Natural killer cell (primary cell): Measurements from ENCODE around the gene MMP20. TPM values are rescaled to one million over a fixed set of nuclear protein-coding genes. Genes with fewer than 3 reads are reported as not detected.

Experiments used
- ATAC-seq, 3 donors: fragments of 150-1000 bp in 2 of 3; fragments of 200-7000 bp in 1 of 3; cut with Tn5 transposase; 1 replicate in 1 of 3; 2 replicates in 2 of 3; pipeline ENCODE4 v1.10.0; 2021; ENCODE audit warnings: mild to moderate bottlenecking in 2 of 3, moderate library complexity in 2 of 3
- DNase-seq, 2 donors: peaks; one replicate each; pipeline versions ENCODE4 v3.0.0 to v3.0.0-alpha.2; 2013 to 2021; ENCODE audit warnings: mixed read lengths in 1 of 2
- H3K27ac ChIP-seq: one replicate; pipeline ENCODE4 v1.5.1; 2013; ENCODE audit warnings: mild to moderate bottlenecking, low read length
- H3K27me3 ChIP-seq: one replicate; pipeline ENCODE4 v1.6.1; 2013; ENCODE audit warnings: low read length; ENCODE audit not compliant: control insufficient read depth, insufficient read depth
- H3K36me3 ChIP-seq: one replicate; pipeline ENCODE4 v1.6.1; 2013; ENCODE audit warnings: low read length; ENCODE audit not compliant: control insufficient read depth, insufficient read depth
- H3K4me1 ChIP-seq: one replicate; pipeline ENCODE4 v1.6.1; 2013; ENCODE audit warnings: low read length; ENCODE audit not compliant: control insufficient read depth, insufficient read depth
- H3K4me3 ChIP-seq: one replicate; pipeline ENCODE4 v1.5.1; 2013; ENCODE audit warnings: low read length
- H3K9me3 ChIP-seq: one replicate; pipeline ENCODE4 v1.6.1; 2013; ENCODE audit warnings: low read length; ENCODE audit not compliant: control insufficient read depth, insufficient read depth
- H3K27ac Mint-ChIP-seq, 2 donors: one replicate each; pipeline ENCODE4 v1.8.0; 2022; ENCODE audit warnings: mild to moderate bottlenecking in 2 of 2, mixed read lengths in 2 of 2, moderate library complexity in 1 of 2
- H3K27me3 Mint-ChIP-seq, 2 donors: one replicate each; pipeline ENCODE4 v1.8.0; 2022; ENCODE audit warnings: low read depth in 2 of 2, mixed read lengths in 2 of 2
- H3K36me3 Mint-ChIP-seq: one replicate; pipeline ENCODE4 v1.8.0; 2022; ENCODE audit warnings: mixed read lengths
- H3K4me1 Mint-ChIP-seq, 2 donors: one replicate each; pipeline ENCODE4 v1.8.0; 2022; ENCODE audit warnings: mixed read lengths in 2 of 2
- H3K4me3 Mint-ChIP-seq: one replicate; pipeline ENCODE4 v1.8.0; 2022; ENCODE audit warnings: mild to moderate bottlenecking, moderate library complexity, mixed read lengths
- H3K9me3 Mint-ChIP-seq, 2 donors: one replicate each; pipeline ENCODE4 v1.8.0; 2022; ENCODE audit warnings: mixed read lengths in 2 of 2
- CTCF ChIP-seq: fragments of 200-600 bp; IDR thresholded peaks from one replicate; pipeline ENCODE4 v1.8.0; 2022; ENCODE audit warnings: antibody characterized with exemption
- WGBS: methylation state at CpG from one replicate; pipeline ENCODE4 v1.1.7; 2013; ENCODE audit warnings: missing lambda C conversion rate; ENCODE audit not compliant: insufficient coverage; 5-methylcytosine and 5-hydroxymethylcytosine counted together
- intact Hi-C: fragments of 100-400 bp; cut with micrococcal nuclease; formaldehyde crosslinking; loops from one replicate; pipeline ENCODE4 v1.14.2; 2022
- total RNA-seq, 4 donors: library from RNA; stranded (reverse); fragments of 120-200 nt in 1 of 4; gene quantifications; one replicate each; pipeline versions ENCODE4 v1.2.3 to v1.2.4, GENCODE V29; 2013 to 2022

MMP20 gene
- total RNA-seq, 3 donors from 2014 or later (not counting 1 experiment from before 2014, with no cell fraction given), result not detected

- ATAC-seq, result no peak
- DNase-seq, result no peak
- WGBS, result 83% methylated on average over 5 of the region's 5 CpGs
- no peaks in the 10 kb centered on the region for H3K9me3 Mint-ChIP-seq
- H3K4me3 Mint-ChIP-seq, result no peak overlapping the region
- Histone ChIP-seq H3K27ac (no peak overlapping the region), H3K27me3 (no peaks in the 10 kb centered on the region), H3K36me3 (no peaks in the 10 kb centered on the region), H3K9me3 (no peaks in the 10 kb centered on the region), H3K4me3 (no peak overlapping the region), H3K4me1 (no peaks in the 10 kb centered on the region)
- intact Hi-C loops, result no loop called here
- H3K4me1 Mint-ChIP-seq, result no peaks in the 10 kb centered on the region
- TF ChIP-seq CTCF, result no peak
- peaks cover 13 to 16% of the 10 kb centered on the region in 2 donors for H3K27me3 Mint-ChIP-seq
- no peak overlapping the region for H3K27ac Mint-ChIP-seq
- H3K36me3 Mint-ChIP-seq, result no peaks in the 10 kb centered on the region
Observed at GRCh38 chr11:102553835-102554282, 71.3 kb downstream of the MMP20 start.

- no peak overlapping the region for H3K4me3 ChIP-seq
- no peak for DNase-seq
- H3K27me3 Mint-ChIP-seq, result peaks cover 13 to 16% of the 10 kb centered on the region in 2 donors
- H3K27ac ChIP-seq, result no peak overlapping the region
- no peaks in the 10 kb centered on the region for H3K36me3 Mint-ChIP-seq
- no peak for ATAC-seq
- no peaks in the 10 kb centered on the region for H3K4me1 Mint-ChIP-seq
- H3K27me3 ChIP-seq, result no peaks in the 10 kb centered on the region
- H3K36me3 ChIP-seq, result no peaks in the 10 kb centered on the region
- H3K4me3 Mint-ChIP-seq, result no peak overlapping the region
- 87% methylated on average over 7 of the region's 8 CpGs for WGBS
- no peak for TF ChIP-seq CTCF
- no peaks in the 10 kb centered on the region for H3K9me3 Mint-ChIP-seq
- no peak overlapping the region for H3K27ac Mint-ChIP-seq
- no peaks in the 10 kb centered on the region for H3K9me3 ChIP-seq
- intact Hi-C loops, result no loop called here
- peaks cover 3% of the 10 kb centered on the region for H3K4me1 ChIP-seq
Observed at GRCh38 chr11:102552447-102553194, 72.5 kb downstream of the MMP20 start.

- H3K27ac Mint-ChIP-seq, result no peak overlapping the region
- H3K4me3 Mint-ChIP-seq, result no peak overlapping the region
- intact Hi-C loops, result no loop called here
- DNase-seq (no peak), ATAC-seq (no peak)
- no peak overlapping the region for H3K27ac ChIP-seq
- H3K4me1 Mint-ChIP-seq, result peaks cover 4% of the 10 kb centered on the region in 2 donors
- peaks cover 13 to 16% of the 10 kb centered on the region in 2 donors for H3K27me3 Mint-ChIP-seq
- no peaks in the 10 kb centered on the region for H3K27me3 ChIP-seq
- H3K36me3 Mint-ChIP-seq, result no peaks in the 10 kb centered on the region
- TF ChIP-seq CTCF, result no peak
- peaks cover 7% of the 10 kb centered on the region for H3K4me1 ChIP-seq
- no peak overlapping the region for H3K4me3 ChIP-seq
- no peaks in the 10 kb centered on the region for H3K36me3 ChIP-seq
- H3K9me3 Mint-ChIP-seq, result no peaks in the 10 kb centered on the region
- no peaks in the 10 kb centered on the region for H3K9me3 ChIP-seq
- 81% methylated on average over 2 of the region's 2 CpGs for WGBS
Observed at GRCh38 chr11:102552020-102552419, 73.1 kb downstream of the MMP20 start.
